ENCODE data around the gene DRC7.
"Not testable (repeated sequence)": the region's sequence is repeated elsewhere in the genome, so short reads cannot be mapped to it uniquely, and the experiment has no call there.

DRC7 gene

DNA sequence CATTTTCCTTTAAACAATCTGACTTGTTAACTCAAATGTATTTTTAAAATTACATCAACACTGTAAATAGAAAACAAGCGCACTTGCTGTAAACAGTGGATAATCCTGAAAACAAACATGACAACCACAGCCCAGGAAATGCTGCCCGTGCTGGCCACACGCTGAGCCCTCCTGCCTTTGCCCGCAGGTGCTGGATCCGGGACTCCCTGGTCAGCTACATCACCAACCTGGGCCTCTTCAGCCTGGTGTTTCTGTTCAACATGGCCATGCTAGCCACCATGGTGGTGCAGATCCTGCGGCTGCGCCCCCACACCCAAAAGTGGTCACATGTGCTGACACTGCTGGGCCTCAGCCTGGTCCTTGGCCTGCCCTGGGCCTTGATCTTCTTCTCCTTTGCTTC, 33.1 kb upstream of the DRC7 start:
- no peak for DNase-seq

DNA sequence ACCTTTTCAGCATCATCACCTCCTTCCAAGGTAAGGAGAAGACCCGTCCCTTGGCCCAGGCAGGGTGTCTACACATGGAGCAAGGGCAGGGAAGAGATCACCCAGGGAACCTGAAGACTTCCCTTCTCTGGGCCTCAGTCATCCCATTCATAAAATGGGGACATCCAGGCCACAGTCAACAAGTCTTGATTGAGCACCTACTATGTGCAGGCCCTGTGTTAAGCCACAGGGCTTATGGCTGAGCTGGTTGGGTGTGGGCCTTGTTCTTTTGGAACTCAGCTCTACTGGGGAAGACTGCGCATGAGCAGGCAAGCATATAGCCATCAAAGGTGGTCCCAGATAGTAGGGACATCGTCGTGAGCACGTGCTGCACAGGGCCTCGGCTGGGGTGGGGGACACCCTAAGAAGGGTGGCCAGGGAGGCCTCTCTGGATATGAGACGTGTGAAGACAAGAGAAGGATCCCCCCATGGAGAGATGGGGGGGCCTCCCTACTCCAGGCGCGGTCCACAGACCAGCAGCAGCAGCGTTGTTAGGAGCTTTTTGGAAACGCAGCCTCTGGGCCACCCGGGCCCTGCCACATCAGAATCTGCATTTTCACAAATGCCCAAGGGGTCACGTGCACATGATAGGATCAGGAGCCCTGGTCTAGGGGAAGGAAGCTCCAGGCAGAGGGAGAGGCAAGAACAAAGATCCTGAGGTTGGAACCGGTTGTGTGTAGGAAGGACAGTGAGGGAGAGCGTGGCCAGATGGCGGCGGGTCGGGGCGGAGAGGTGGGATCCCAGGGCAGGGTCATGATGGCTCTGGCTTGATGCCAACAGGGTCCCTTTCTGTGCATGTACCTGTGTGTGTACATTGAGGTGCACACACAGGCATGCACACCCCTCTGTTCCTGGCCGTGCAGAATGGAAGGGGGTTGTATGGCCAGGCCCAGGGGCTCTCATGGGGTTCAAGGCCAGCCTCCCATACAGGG, 32.4 kb upstream of the DRC7 start:
- DNase-seq = no peak

DNA sequence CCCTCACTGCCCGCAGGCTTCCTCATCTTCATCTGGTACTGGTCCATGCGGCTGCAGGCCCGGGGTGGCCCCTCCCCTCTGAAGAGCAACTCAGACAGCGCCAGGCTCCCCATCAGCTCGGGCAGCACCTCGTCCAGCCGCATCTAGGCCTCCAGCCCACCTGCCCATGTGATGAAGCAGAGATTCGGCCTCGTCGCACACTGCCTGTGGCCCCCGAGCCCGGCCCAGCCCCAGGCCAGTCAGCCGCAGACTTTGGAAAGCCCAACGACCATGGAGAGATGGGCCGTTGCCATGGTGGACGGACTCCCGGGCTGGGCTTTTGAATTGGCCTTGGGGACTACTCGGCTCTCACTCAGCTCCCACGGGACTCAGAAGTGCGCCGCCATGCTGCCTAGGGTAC, 31.2 kb upstream of the DRC7 start:
- DNase-seq = no peak

DNA sequence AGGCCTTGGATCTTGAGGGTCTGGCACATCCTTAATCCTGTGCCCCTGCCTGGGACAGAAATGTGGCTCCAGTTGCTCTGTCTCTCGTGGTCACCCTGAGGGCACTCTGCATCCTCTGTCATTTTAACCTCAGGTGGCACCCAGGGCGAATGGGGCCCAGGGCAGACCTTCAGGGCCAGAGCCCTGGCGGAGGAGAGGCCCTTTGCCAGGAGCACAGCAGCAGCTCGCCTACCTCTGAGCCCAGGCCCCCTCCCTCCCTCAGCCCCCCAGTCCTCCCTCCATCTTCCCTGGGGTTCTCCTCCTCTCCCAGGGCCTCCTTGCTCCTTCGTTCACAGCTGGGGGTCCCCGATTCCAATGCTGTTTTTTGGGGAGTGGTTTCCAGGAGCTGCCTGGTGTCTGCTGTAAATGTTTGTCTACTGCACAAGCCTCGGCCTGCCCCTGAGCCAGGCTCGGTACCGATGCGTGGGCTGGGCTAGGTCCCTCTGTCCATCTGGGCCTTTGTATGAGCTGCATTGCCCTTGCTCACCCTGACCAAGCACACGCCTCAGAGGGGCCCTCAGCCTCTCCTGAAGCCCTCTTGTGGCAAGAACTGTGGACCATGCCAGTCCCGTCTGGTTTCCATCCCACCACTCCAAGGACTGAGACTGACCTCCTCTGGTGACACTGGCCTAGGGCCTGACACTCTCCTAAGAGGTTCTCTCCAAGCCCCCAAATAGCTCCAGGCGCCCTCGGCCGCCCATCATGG, 30.5 kb upstream of the DRC7 start:
- no peak for DNase-seq

DNA sequence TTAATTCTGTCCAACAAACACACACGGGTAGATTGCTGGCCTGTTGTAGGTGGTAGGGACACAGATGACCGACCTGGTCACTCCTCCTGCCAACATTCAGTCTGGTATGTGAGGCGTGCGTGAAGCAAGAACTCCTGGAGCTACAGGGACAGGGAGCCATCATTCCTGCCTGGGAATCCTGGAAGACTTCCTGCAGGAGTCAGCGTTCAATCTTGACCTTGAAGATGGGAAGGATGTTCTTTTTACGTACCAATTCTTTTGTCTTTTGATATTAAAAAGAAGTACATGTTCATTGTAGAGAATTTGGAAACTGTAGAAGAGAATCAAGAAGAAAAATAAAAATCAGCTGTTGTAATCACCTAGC, 30.0 kb upstream of the DRC7 start:
- DNase-seq = no peak

DNA sequence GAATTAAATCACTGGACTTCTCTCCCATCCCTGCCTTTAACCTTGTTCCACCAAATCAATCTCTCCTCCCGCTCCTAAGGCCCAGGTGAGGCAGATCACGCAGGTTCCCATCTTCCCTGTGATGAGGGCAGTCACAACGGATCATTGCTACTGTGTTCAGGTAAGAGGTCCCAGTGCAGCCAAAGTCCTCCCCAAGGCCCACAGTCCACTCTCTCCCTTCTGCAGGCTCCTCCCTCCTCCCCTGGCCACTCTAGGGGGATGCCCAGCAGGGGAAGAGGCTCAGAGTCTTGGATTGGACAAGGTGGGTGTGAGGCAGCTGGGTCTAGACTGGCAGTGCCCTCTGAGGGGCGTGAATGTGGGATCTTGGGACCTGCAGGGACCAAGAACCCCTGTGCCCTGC, 29.1 kb upstream of the DRC7 start:
- no peak for DNase-seq

DNA sequence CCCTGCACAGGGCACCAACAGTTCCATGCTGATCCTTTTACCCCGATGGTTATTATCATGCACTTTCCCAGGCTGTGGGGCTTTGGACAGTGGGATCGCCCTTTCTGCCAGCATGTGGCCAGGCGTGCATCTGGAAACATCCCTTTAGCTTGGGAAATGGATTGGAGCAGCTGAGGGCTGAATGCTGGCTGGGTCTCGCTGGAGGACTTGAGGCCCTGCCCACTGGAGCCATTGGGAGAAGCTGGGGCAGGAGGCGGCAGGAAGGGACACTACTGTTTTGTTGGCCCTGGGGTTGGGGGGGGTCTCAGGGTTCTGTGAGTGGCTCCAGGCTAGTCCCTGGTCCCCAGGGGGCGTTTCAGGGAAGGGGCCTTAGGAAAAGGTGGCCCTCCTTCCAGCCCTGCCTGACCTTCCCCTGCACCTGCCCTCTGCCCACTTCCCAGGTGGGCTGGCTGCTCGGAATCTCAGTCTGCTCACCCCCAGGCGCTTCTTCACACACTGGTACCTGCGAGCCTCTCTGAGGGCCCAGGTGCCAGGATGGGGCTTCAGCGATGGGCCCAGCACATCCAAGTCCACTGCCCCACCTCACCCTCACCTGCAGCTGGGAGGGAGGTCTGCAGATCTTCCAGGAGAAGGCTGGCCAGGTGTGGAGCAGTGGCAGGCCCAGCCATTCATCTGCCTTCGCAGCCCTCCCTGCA, 28.1 kb upstream of the DRC7 start:
- DNase-seq = no peak

DNA sequence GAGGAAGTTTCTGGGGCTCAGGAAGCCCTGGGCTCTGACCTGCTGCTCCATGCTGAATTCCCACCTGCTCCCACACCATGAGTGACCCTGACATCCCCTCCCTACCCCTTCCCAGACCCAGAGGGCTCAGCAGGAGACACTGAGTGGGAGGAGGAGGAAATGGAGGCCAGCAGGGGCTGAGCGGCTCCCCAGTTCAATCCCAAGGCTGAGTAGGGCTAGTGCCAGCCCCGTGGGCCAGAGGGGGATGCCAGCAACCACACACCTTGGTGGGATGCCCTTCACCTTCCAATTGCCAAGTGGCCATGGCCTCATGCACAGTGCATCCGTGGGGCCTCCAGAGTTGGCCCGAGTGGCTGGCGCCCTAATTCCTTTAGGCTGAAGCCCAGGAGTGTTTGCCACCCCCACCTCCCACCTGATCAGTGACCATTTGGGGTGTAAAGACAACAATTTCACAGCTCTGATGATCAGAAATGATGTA, 27.5 kb upstream of the DRC7 start:
- no peak for DNase-seq

DNA sequence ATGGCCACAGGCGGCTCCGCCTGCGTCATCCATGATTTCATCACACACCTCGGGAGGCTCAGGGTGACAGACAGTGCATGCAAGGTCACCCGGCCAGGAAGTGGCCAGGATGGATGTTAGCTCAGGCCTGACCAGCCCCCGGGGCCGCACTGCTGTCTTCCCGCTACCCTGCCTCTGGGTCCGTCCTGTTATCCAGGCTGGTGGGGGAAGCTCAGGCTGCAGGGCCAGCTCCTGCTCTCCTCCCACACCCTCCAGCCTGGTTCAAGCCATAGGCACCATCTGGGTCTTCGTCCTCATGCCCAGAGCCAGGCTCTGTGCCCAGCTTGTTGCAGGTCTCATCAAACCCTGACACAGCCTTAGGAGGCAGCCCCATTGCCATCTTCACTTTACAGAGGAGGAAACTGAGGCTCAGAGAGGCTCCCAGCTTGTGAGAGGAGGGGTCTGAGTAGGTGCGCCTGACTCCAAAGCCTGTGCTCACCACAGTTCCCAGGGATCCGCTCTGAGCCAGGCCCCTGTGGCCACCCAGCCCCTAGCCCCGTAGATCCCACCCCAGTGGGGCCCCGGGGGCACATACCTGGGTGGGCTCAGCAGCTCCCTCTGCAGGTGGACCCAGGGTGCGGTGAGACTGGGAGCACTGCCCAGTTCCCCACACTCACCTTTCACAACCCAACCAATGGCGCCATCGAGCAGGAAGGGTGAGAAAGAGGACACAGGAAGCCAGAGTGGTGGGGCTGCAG, 26.9 kb upstream of the DRC7 start:
- DNase-seq = no peak

DNA sequence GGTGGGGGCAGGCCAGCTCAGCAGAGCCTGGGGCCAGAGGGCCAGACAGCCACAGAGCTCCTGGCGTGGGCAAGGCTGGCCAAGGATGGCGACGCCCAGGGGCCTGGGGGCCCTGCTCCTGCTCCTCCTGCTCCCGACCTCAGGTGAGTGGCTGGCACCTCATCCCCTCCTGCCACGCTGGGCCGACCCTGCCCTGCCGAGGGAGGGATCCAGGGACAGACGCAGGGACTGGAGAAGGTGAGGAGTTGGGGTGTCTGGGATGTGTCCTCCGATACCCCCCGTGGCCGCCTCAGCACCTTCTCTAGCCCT, 26.4 kb upstream of the DRC7 start, which contains the start of gene ADGRG3:
ADGRG3 (plus strand) TSS at position 44 of the 309 bp plus-strand sequence; CDS start at position 86, 42 bp downstream.
- DNase-seq = no peak

DNA sequence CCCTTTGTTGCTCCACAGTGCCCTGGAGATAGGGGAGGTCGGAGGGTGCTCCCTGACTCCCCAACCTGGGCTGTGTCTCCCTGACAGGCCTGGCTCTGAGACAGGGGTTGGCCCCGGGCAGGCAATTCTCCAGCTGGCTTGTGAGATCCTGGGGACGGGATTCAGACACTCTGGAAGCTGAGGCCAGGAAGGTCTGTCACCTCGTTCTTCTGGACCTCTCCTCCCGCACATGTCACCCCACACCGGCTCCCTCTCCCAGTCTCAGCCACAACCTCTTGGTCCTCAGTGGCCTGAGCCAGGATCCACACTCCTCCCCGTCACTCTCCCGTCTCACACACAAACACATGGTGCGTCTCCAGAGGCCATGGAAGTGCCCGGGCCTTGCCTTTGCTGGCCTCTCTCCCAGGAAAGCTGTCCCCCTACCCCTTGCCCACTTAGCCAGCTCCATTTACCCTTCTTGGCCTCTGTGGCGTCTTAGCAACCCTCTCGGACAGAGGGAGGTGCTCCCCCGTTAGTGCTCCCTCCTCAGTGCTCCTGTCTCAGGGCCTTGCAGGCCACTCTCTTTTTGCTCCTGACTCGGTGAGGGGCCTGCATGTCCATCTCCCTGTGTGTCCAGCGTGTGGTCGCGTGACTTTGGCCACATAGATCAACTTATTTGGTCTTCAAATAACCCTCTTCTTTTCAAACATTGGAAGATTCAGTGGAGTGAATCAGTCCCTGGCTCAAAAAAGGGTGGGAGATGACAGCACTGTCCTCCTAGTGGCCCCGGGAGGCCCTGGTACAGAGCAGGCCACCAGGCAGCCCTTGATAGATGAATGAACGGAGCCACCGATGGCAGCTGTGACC, 25.8 kb upstream of the DRC7 start:
- no peak for DNase-seq

DNA sequence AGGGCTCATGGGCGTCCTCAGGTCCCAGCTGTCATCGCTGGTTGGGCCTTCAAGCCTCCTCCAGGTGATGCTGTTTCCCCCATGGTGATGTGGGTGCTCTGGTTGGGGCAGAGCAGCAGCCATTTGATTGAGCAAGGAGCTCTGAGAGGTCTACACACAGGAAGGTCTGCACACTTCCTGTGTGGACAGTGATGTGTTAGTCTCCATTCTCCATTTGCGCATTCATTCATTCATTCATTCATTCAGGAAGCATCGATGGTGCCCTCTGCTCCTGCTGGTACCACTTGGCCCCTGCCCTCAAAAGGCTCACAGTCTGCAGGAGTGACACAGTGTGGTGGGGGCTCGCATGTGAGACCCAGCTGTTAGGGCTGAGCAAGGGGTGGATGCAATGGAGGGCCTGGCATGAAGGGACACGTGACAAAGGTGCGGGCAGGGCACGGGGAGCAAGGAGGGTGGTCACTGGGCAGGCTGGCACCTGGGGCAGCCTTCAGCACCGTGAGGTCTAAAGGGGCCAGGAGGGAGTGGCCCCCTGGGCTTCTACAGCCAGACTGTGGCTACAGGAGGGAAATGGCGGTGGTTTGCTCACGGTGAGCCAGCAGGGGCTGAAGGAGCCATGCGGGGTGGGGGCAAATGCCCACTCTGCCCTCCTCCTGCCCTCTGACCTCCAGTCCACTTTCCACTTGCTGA, 25.0 kb upstream of the DRC7 start:
- DNase-seq = no peak

DNA sequence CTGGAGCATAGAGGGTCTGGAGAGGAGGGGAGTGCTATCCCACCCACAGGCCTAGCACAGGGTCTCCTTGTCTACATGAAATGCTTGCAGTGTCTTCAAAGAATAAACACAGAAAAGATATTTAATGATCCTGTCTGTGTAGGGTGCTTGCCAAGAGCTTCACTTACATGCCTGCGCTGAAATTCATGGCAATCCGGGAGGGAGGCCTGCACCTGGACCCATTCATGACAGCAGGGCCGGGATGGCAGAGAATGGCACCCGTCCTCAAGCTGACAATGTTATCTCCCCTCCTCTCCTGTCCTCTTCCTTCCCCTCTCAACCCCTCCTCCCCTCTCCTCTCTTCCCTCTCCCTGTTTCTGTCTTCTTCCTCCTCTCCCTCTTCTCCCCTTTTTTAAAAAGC, 24.4 kb upstream of the DRC7 start:
- no peak for DNase-seq

DNA sequence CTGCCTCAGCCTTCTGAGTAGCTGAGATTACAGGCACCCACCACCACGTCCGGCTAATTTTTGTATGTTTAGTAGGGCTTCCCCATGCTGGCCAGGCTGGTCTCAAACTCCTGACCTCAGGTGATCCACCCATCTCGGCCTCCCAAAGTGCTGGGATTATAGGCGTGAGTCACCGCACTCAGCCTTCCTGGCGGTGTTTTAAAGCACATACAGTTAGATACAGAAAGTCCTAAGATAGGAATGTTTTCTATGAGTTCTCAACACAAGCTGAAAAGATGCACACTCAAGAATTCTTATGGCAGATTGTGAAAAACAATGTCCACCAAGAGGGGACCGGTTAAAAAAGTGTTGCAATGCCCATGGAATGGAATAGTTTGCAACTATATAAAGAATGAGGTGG, 23.2 kb upstream of the DRC7 start:
- DNase-seq = not testable (repeated sequence)

DNA sequence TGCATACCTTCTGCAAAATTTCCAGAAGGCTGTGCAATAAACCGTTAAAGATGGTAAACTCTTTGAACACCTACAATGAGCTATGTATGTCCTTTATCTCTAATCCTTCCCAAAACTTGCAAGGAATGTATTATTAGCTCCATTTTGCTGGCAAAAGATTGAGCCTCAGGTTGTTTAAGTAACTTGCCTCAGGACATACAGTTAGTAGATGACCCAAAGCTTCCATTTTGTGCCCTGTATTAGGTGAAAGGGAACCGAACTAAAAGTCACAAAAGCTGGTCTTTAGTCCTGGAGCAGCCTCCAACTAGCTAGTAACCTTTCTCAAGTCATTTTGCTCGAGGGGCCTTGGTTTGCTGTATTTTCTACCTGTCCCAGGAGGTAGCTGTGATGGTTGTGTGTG, 22.2 kb upstream of the DRC7 start:
- DNase-seq = no peak

DNA sequence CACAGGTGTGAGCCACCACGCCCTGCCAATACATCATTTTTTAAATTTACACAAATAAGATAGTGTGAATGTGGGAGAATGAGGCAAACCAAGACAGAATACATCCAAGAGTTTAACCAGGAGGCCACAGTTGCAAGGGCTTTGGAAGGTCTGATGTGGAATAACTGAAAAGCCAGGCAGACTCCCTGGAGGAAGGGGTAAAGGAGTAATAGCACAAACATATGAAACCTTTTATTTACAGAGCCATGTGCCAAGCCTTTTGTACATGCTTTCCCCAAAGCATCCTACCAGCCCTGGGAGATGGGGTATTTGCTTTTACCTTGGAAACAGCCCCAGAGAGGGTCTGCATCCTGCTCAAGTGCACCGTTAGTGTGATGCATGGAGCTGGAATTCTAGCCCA, 21.8 kb upstream of the DRC7 start:
- no peak for DNase-seq

DNA sequence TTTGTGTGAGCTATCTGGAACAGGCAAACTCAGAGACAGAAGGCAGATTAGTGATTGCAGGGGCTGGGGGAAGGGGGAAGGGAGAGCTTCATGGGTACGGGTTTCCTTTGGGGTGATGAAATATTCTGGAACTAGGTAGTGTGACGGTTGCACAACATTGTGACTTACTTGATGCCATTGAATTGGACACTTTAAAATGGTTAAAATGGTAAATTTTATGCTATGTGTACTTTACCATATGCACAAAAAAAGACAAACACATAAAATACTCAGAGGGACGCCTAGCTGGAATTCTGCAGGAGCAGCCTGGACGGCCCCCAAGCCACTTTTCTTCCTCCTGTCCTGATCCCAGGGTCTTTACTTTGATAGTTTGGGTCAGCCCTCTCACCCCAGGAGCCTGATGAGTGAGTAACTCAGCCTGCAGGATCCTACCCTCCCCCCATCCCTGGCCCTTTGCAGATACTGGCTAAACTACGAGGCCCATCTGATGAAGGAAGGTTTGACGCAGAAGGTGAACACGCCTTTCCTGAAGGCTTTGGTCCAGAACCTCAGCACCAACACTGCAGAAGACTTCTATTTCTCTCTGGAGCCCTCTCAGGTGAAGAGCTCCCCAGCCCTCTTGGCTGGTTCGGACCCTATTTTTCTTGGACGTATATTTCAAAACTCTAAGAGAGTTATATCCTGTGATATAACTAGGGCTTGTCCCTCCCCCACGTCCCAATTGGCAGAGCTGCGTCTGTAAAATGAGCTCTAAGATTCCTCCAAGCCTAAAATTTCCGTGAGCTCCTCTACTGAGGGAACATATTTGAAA, 18.7 kb upstream of the DRC7 start:
- DNase-seq = no peak

DNA sequence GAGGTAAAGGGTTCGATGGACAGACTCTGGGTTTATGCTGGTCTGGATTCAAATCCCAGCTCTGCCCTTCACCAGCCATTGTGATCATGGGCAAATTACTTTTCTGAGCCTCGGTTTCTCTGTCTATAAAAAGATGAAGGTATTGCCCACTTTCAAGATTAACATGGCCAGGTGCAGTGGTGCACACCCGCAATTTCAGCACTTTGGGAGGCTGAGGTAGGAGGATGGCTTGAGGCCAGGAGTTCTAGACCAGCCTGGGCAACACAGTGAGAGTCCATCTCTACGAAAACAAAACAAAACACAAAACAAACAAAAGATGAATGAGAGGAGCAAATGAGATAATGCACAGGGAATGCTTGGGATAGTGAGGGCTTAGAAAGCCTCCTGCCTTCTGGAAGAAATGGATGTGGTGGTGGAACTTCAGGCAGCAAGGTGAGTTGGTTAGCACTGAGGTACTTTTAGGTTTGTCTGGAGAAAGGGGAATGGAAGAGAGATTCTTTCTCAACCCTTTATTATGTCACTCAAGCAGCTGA, 18.0 kb upstream of the DRC7 start:
- no peak for DNase-seq

DNA sequence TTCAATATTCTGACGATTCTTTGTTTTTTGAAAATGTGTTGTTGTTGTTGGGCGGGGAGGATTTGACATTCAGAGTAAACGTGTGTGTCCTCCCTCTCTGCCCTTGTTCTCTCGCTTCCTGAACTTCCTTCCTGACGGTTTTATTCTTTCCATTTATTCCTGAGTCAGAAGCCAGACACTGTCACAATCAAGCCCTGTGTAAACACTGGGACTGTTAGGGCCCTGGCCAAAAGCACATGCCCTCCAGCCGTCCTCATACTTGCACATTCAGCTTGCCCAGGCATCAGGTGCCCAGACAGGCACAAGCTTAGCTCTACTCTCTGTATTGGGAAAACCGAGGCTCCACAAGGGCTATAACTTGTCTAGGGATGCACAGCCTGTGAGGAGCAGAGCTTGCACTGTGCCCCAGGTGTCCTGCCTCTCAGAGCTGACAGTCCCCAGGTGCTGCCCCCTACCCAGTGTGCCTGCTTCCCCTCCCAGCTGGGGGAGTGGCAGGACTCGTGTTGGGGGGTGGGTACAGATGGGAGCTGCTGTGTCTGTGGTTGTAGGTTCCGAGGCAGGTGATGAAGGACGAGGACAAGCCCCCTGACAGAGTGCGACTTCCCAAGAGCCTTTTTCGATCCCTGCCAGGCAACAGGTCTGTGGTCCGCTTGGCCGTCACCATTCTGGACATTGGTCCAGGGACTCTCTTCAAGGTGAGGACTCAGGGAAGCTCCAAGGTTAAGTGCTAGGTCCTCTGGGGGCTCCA, 16.8 kb upstream of the DRC7 start:
- no peak for DNase-seq
